OCI-LY7 (cell line): ENCODE measurements around the gene MYBPC3. TPM values are rescaled to one million over a fixed set of nuclear protein-coding genes. Genes with fewer than 3 reads are reported as not detected.

ENCODE experiments used
- BruUV-seq: library from RNA; stranded (reverse); fragments of 400-500 nt; replicated peaks from 2 replicates; lab custom pipeline; 2021; lab: Mats Ljungman, UMichigan
- CTCF ChIA-PET: fragments of 300-600 bp; sonication (Branson Sonifier 250); formaldehyde crosslinking; loops from one replicate; lab custom pipeline; 2022; ENCODE audit warnings: antibody characterized with exemption; ENCODE audit not compliant: unreplicated experiment; lab: Charles Lee
- POLR2A ChIA-PET: fragments of 300-600 bp; sonication (Branson Sonifier 250); formaldehyde crosslinking; loops from one replicate; lab custom pipeline; 2022; ENCODE audit warnings: antibody characterized with exemption; lab: Charles Lee
- DNase-seq: peaks from one replicate; pipeline ENCODE4 v3.0.0-alpha.2; 2015; ENCODE audit warnings: low spot score
- H2AFZ ChIP-seq: fragments of 200-600 bp; sonication (generic), shearing (Covaris generic); 2 replicates; pipeline ENCODE4 v1.6.1; 2014; ENCODE audit warnings: mild to moderate bottlenecking, antibody characterized with exemption, low read length, moderate library complexity
- H3K27ac ChIP-seq: fragments of 200-600 bp; sonication (generic); 2 replicates; pipeline ENCODE4 v1.5.1; 2014; ENCODE audit warnings: mixed run types, low read depth, mild to moderate bottlenecking, moderate library complexity, low read length, inconsistent platforms; ENCODE audit not compliant: poor library complexity, severe bottlenecking
- H3K36me3 ChIP-seq: fragments of 200-600 bp; sonication (generic); 2 replicates; pipeline ENCODE4 v1.6.1; 2014; ENCODE audit warnings: mild to moderate bottlenecking, antibody characterized with exemption, low read length, moderate library complexity, mixed read lengths; ENCODE audit not compliant: insufficient read depth
- H3K4me1 ChIP-seq: fragments of 200-600 bp; sonication (generic); 2 replicates; pipeline ENCODE4 v1.5.1; 2014; ENCODE audit warnings: mild to moderate bottlenecking, low read length; ENCODE audit not compliant: insufficient read depth, poor library complexity, severe bottlenecking
- H3K4me2 ChIP-seq: fragments of 200-600 bp; sonication (generic); 2 replicates; pipeline ENCODE4 v1.6.1; 2014; ENCODE audit warnings: mild to moderate bottlenecking, low read length
- H3K4me3 ChIP-seq: fragments of 200-600 bp; sonication (generic); 2 replicates; pipeline ENCODE4 v1.5.1; 2014; ENCODE audit warnings: mild to moderate bottlenecking, low read depth, low read length; ENCODE audit not compliant: poor library complexity, severe bottlenecking
- H3K79me2 ChIP-seq: fragments of 200-600 bp; sonication (generic); 2 replicates; pipeline ENCODE4 v1.6.1; 2016; ENCODE audit warnings: low read depth, mild to moderate bottlenecking, low read length, moderate library complexity, mixed read lengths; ENCODE audit not compliant: insufficient read depth
- H3K9me2 ChIP-seq: fragments of 200-600 bp; sonication (generic); 2 replicates; pipeline ENCODE4 v1.6.1; 2016; ENCODE audit warnings: mild to moderate bottlenecking, low read length, mixed read lengths; ENCODE audit not compliant: insufficient read depth
- H3K9me3 ChIP-seq: fragments of 200-600 bp; sonication (generic); 2 replicates; pipeline ENCODE4 v1.6.1; 2014; ENCODE audit warnings: mild to moderate bottlenecking, mixed run types, low read length, mixed read lengths
- H4K20me1 ChIP-seq: fragments of 200-600 bp; sonication (generic); 2 replicates; pipeline ENCODE4 v1.6.1; 2014; ENCODE audit warnings: mild to moderate bottlenecking, antibody characterized with exemption, low read length, moderate library complexity, mixed read lengths; ENCODE audit not compliant: insufficient read depth
- EZH2phosphoT487 ChIP-seq: fragments of 200-600 bp; sonication (generic); IDR thresholded peaks from 2 replicates; pipeline ENCODE4 v1.6.1; 2018; ENCODE audit warnings: low read depth, borderline replicate concordance, mild to moderate bottlenecking, mixed run types, antibody characterized with exemption, low read length, moderate library complexity, mixed read lengths
- intact Hi-C: fragments of 100-400 bp; cut with micrococcal nuclease; formaldehyde crosslinking; loops from one replicate; pipeline ENCODE4 v1.10.0; 2022; ENCODE audit not compliant: unreplicated experiment
- total RNA-seq, 2 experiments: library from RNA; depleted of rRNA in 1 of 2; stranded (reverse); fragments of >200 nt in 1 of 2; shearing (Covaris generic) in 1 of 2; gene quantifications; 2 replicates each; pipeline ENCODE4 v1.2.3, GENCODE V29; 2014 to 2022
- TF ChIP-seq, protein P1 (sequence below): fragments of 200-600 bp; sonication (generic); conservative IDR thresholded peaks from 2 replicates; pipeline ENCODE4 v1.5.1; 2014; ENCODE audit warnings: mild to moderate bottlenecking, antibody characterized with exemption, low read length, moderate library complexity, mixed read lengths

Gene MYBPC3
- total RNA-seq, 2 experiments from 2014 or later: 0.25 to 0.29 TPM

DNA sequence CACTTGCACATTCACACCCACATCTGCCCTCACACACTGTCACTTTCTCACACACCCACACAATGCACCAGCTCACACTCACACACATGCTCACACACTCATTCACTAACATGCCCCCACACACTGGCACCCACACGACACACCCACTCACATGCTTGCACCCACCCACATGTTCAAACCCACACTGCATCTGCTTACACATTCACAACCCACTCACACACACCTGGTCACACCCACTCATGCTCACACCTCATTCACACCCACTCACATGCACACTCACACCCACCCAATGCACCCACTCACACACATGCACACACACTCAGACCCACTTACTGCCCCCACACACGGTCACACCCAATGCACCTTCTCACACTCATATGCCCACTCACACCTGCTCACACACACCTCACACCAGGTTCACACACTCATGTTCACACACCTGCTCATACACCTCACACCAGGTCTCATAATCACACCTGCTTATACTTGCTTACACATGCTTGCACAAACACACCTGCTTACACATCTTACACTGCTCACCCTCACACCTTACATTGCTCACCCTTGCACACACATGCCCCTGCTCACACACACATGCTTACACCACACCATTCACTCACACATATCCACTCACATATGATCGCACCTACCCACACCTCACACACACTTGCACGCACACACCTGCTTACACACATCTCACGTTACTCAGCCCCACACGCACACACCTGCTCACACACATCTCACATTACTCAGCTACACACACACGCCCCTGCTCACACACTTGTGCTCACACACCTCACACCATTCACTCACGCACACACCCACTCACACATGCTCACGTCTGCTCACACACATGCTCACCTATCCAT lies 3.9 kb upstream of the MYBPC3 start:
- Histone ChIP-seq H3K79me2 (no peaks in the 10 kb centered on the region), H3K9me2 (no peaks in the 10 kb centered on the region), H3K4me2 (no peak overlapping the region), H3K27ac (no peak overlapping the region), H2AFZ (no peak overlapping the region), H3K4me3 (no peak overlapping the region), H4K20me1 (no peaks in the 10 kb centered on the region), H3K36me3 (peaks cover 35% of the 10 kb centered on the region), H3K4me1 (no peaks in the 10 kb centered on the region), H3K9me3 (no peaks in the 10 kb centered on the region)
- intact Hi-C loops: no loop called here
- CTCF ChIA-PET: no interaction called here
- BruUV-seq: no TSS peak
- POLR2A ChIA-PET: no interaction called here
- TF ChIP-seq EZH2phosphoT487: no peak
- TF ChIP-seq, protein P1, sequence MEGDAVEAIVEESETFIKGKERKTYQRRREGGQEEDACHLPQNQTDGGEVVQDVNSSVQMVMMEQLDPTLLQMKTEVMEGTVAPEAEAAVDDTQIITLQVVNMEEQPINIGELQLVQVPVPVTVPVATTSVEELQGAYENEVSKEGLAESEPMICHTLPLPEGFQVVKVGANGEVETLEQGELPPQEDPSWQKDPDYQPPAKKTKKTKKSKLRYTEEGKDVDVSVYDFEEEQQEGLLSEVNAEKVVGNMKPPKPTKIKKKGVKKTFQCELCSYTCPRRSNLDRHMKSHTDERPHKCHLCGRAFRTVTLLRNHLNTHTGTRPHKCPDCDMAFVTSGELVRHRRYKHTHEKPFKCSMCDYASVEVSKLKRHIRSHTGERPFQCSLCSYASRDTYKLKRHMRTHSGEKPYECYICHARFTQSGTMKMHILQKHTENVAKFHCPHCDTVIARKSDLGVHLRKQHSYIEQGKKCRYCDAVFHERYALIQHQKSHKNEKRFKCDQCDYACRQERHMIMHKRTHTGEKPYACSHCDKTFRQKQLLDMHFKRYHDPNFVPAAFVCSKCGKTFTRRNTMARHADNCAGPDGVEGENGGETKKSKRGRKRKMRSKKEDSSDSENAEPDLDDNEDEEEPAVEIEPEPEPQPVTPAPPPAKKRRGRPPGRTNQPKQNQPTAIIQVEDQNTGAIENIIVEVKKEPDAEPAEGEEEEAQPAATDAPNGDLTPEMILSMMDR: no peak
- DNase-seq: no peak

DNA sequence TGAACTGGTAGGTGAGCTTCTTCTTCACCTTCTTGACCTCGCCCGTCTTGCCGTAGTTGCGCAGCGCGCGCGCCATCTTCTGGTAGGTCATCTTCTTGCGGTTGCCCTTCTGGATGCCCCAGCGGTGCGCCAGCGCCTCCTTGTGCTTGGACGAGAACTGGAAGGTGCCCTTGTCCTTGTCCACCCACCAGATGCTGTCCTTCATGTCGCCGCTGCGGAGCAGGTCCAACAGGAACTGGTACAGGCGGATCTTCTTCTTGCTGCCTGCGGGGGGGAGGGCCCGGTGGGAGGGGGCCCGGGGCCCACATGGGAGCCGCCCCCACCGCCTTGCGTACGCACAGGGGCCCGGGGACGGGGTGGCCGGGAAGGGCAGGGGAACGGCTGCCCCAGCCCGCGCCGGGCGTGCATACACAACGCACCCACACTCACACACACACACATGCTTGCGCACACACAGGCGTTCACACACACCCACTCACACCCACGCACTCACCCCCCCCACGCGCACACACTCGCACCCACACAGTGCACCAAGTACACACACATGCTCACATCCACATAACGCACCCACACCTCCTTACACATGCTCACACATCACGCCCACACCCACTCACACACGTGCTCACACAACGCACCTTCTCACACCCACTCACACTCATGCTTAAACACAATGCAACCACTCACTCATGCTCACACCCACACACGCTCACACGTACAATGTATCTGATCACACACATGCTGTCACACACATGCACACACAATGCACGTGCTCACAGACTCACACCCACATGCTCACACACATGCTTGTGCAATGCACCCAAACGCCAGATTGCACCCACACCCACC lies 3.0 kb upstream of the MYBPC3 start:
- Histone ChIP-seq H3K9me2 (no peaks in the 10 kb centered on the region), H3K9me3 (no peaks in the 10 kb centered on the region), H3K4me3 (no peak overlapping the region), H3K4me2 (no peak overlapping the region), H3K79me2 (no peaks in the 10 kb centered on the region), H3K36me3 (peaks cover 35% of the 10 kb centered on the region), H3K4me1 (no peaks in the 10 kb centered on the region), H4K20me1 (no peaks in the 10 kb centered on the region), H3K27ac (no peak overlapping the region), H2AFZ (no peak overlapping the region)
- TF ChIP-seq EZH2phosphoT487: no peak
- TF ChIP-seq, protein P1: peak; percentile 46
- DNase-seq: no peak
- ChIA-PET CTCF (no interaction called here), POLR2A (no interaction called here)
- BruUV-seq: no TSS peak
- intact Hi-C loops: no loop called here
